Activated T-cell treated with anti-CD3 and anti-CD28 coated beads for 24 hours (primary cell): ENCODE measurements around the gene IGF2R.
"Not testable (repeated sequence)": the region's sequence is repeated elsewhere in the genome, so short reads cannot be mapped to it uniquely, and the experiment has no call there.

Experiments used
- DNase-seq: peaks from one replicate; pipeline ENCODE4 v3.0.0-alpha.2; 2020; ENCODE audit warnings: low read depth

Gene IGF2R

GRCh38 chr6:160140493-160140892 lies 171.6 kb downstream of the IGF2R start:
- not testable (repeated sequence) for DNase-seq

DNA sequence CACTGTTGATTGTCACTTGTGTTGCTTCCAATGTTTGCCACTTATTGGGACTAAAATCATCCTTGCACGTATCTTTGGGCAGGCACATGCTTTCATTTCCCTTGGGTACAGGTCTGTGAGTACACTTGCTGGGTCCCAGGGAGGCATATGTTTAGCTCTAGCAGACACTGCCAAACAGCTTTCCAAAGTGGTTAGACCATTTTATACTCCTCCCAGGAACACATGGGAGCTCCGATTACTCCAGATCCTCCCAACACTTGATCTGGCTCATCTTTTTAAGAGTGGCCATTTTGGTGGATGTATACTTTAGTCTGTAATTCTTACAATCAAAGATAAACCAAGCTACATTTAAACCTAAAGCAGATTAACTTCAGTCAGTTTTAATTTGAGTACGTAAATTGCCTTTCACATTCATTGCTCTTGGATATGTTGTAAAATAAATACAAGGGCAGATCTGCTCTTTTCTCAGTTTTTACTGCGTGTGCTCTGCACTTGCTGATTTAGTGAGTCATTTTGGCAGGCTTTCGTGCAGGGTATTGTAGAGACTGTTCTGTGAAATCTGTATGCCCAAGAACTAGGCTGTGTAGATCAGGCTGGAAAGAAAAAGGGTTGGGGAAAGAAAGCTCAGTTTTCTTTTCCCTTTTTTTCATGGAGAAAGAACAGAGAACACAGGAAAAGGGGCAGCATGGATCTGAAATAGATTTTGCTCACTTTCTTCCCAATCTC lies 172.3 kb downstream of the IGF2R start:
- DNase-seq = no peak

GRCh38 chr6:160142115-160142715 lies 173.3 kb downstream of the IGF2R start:
- DNase-seq = no peak

DNA sequence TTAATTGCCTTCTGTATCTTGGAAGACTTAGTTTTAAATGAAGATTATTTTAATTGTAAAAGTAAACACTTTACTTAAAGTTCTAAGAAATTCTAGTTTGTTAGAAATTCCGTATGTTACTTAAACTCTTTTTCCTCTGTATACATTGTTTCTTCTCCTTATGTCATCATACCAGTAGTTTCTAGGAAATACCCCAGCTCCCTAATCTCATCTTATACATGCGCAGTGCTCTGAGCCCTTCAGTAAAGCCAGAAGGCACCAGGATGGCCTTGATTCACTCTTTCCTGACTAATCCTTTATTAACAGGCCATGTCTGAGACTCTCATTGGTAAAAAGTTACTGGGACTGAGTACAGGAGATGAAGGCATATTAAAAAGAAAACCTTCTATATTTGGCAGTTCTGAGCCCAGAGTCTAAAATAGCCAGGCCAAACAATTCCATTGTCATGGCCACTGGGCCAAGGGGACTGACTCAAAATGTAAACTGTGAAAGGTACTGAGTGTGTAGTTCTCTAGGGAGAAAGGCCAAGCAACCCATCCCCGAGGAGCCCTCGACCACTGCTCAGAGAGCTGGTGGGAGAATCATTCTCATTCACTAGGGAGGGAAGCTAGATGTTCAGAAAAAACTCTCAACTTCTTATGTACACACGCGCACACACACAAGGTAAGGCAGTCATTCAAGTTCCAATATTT lies 177.7 kb downstream of the IGF2R start:
- no peak for DNase-seq

- DNase-seq = no peak
These were observed 178.3 kb downstream of the IGF2R start for GRCh38 chr6:160147146-160147536.

GRCh38 chr6:160154471-160154870 lies 185.6 kb downstream of the IGF2R start:
- DNase-seq = no peak

DNA sequence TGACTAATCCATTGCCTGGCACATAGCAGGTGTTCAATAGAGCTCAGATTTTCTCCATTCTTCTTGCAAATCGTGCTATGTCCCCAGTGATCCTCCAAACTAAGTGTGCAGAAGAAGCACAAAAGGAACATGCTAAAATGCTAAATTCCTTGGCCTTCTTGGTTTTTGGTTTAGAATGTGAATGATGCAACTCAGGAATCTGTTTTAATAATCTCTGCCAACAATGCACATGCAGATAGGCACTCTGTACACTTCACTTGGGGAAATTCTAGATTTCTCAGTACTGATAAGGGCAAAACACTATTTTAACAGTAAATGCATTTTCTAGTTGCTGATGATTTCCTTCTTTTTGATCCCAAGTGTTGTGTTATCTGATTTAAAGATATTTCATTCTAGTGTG lies 188.0 kb downstream of the IGF2R start:
- no peak for DNase-seq

DNA sequence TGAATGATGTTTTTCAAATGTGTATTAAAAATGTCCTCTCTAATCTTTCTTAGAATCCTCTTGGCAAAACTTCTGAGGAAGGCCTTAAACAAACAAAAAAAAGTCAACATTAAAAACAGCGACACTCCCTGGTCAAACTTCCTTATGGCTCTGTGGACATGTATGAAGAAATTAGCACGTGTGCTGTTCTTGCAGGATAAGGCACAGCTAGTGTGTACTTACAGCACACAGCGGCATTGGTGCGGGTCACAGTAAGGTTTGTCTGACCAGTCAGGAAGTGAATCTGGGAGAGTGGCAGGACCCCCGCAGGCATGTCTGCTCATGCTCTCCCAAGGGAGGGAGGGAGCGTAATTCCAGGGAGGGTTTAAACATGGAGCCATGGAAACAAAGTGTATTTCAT lies 191.6 kb downstream of the IGF2R start:
- no peak for DNase-seq
